Neural cell (in vitro differentiated cells): Measurements from ENCODE around the gene SRGAP3. TPM values are rescaled to one million over a fixed set of nuclear protein-coding genes. Genes with fewer than 3 reads are reported as not detected.

Experiments used
- H2AFZ ChIP-seq: fragments of 200-600, 300-800 bp; sonication (generic), shearing (Covaris generic); 2 replicates; pipeline ENCODE4 v1.6.0; 2014; ENCODE audit warnings: low read depth, mild to moderate bottlenecking, antibody characterized with exemption, low read length, moderate library complexity
- H3F3A ChIP-seq: fragments of 200-600 bp; shearing (Covaris generic); 2 replicates; pipeline ENCODE4 v1.6.1; 2016; ENCODE audit warnings: mild to moderate bottlenecking, moderate library complexity, mixed read lengths, antibody characterized with exemption, low read length; ENCODE audit not compliant: insufficient read depth, poor library complexity, severe bottlenecking
- H3K27ac ChIP-seq: fragments of 200-600, 300-800 bp; sonication (generic), shearing (Covaris generic); 2 replicates; pipeline ENCODE4 v1.5.1; 2014; ENCODE audit warnings: mild to moderate bottlenecking, low read length, moderate library complexity
- H3K27me3 ChIP-seq: fragments of 300-800, 200-600 bp; sonication (generic), shearing (Covaris generic); 2 replicates; pipeline ENCODE4 v1.6.0; 2014; ENCODE audit warnings: mild to moderate bottlenecking, low read depth, low read length, moderate library complexity; ENCODE audit not compliant: insufficient read depth
- H3K36me3 ChIP-seq: fragments of 300-800, 200-600 bp; sonication (generic), shearing (Covaris generic); 2 replicates; pipeline ENCODE4 v1.5.1; 2014; ENCODE audit warnings: mild to moderate bottlenecking, antibody characterized with exemption, low read length, moderate library complexity; ENCODE audit not compliant: insufficient read depth
- H3K4me2 ChIP-seq: fragments of 300-800, 200-600 bp; sonication (generic), shearing (Covaris generic); 2 replicates; pipeline ENCODE4 v1.6.0; 2014; ENCODE audit warnings: mild to moderate bottlenecking, low read length
- H3K4me3 ChIP-seq: fragments of 300-800, 200-600 bp; sonication (generic), shearing (Covaris generic); 2 replicates; pipeline ENCODE4 v1.5.1; 2014; ENCODE audit warnings: mild to moderate bottlenecking, low read length, moderate library complexity
- H3K79me2 ChIP-seq: fragments of 200-600 bp; shearing (Covaris generic); replicated peaks from 2 replicates; pipeline ENCODE4 v1.6.0; 2014; ENCODE audit warnings: mild to moderate bottlenecking, low read length, moderate library complexity; ENCODE audit not compliant: insufficient read depth
- H3K9ac ChIP-seq: fragments of 300-800, 200-600 bp; sonication (generic), shearing (Covaris generic); 2 replicates; pipeline ENCODE4 v1.6.1; 2016; ENCODE audit warnings: mild to moderate bottlenecking, low read length, mixed read lengths
- H3K9me2 ChIP-seq: fragments of 200-600 bp; shearing (Covaris generic); 2 replicates; pipeline ENCODE4 v1.6.1; 2016; ENCODE audit warnings: mild to moderate bottlenecking, low read length, mixed read lengths; ENCODE audit not compliant: insufficient read depth
- H3K9me3 ChIP-seq: fragments of 200-600, 300-800 bp; sonication (generic), shearing (Covaris generic); 2 replicates; pipeline ENCODE4 v1.6.1; 2016; ENCODE audit warnings: mild to moderate bottlenecking, mixed run types, low read length, moderate library complexity, mixed read lengths
- H4K20me1 ChIP-seq: fragments of 200-600 bp; shearing (Covaris generic); 2 replicates; pipeline ENCODE4 v1.6.1; 2016; ENCODE audit warnings: mild to moderate bottlenecking, mixed run types; ENCODE audit not compliant: insufficient read depth
- EP300 ChIP-seq: fragments of 450-650 bp; conservative IDR thresholded peaks from 2 replicates; pipeline ENCODE4 v1.6.1; 2014; ENCODE audit warnings: antibody characterized with exemption, mild to moderate bottlenecking, moderate library complexity; ENCODE audit not compliant: poor library complexity, severe bottlenecking
- EZH2 ChIP-seq: fragments of 200-600, 300-800 bp; shearing (Covaris generic), sonication (generic); IDR thresholded peaks from 2 replicates; pipeline ENCODE4 v1.6.1; 2014; ENCODE audit warnings: antibody characterized with exemption, low read length, borderline replicate concordance, mild to moderate bottlenecking; ENCODE audit not compliant: insufficient read depth, poor library complexity, severe bottlenecking
- MXI1 ChIP-seq: fragments of 450-650 bp; conservative IDR thresholded peaks from 2 replicates; pipeline ENCODE4 v1.6.1; 2014; ENCODE audit warnings: antibody characterized with exemption, mild to moderate bottlenecking; ENCODE audit not compliant: poor library complexity, severe bottlenecking
- POLR2AphosphoS5 ChIP-seq: IDR thresholded peaks from 2 replicates; pipeline ENCODE4 v1.6.1; 2012
- RAD21 ChIP-seq: fragments of 450-650 bp; conservative IDR thresholded peaks from 2 replicates; pipeline ENCODE4 v1.6.1; 2014; ENCODE audit warnings: antibody characterized with exemption, mild to moderate bottlenecking, moderate library complexity
- SMC3 ChIP-seq: fragments of 450-650 bp; conservative IDR thresholded peaks from 2 replicates; pipeline ENCODE4 v1.6.1; 2014; ENCODE audit warnings: antibody characterized with exemption, mild to moderate bottlenecking, moderate library complexity; ENCODE audit not compliant: poor library complexity
- TAF1 ChIP-seq: IDR thresholded peaks from 2 replicates; pipeline ENCODE4 v1.6.1; 2012; ENCODE audit warnings: low read depth
- polyA plus RNA-seq: library from polyadenylated mRNA; depleted of rRNA; stranded (reverse); fragments of >200 nt; gene quantifications from 2 replicates; pipeline ENCODE4 v1.2.3, GENCODE V29; 2014
- TF ChIP-seq, protein P1 (sequence below): fragments of 450-650 bp; IDR thresholded peaks from 2 replicates; pipeline ENCODE4 v1.5.1; 2014; ENCODE audit warnings: antibody characterized with exemption, mild to moderate bottlenecking, moderate library complexity; ENCODE audit not compliant: poor library complexity, severe bottlenecking
- TF ChIP-seq, protein P2 (sequence below): IDR thresholded peaks from 2 replicates; pipeline ENCODE4 v1.6.1; 2012; ENCODE audit warnings: borderline replicate concordance

SRGAP3 gene
- polyA plus RNA-seq, 1 donor from 2014 or later: 31.5 TPM

GRCh38 chr3:9198899-9199335 is 50.5 kb downstream of the SRGAP3 start:
- no peaks in the 10 kb centered on the region for H3K36me3 ChIP-seq
- H3K9me2 ChIP-seq: no peaks in the 10 kb centered on the region
- no peak overlapping the region for H3K9ac ChIP-seq
- H3K27ac ChIP-seq: peak overlapping the region; percentile 17
- TF ChIP-seq EZH2: no peak
- TF ChIP-seq, protein P1, sequence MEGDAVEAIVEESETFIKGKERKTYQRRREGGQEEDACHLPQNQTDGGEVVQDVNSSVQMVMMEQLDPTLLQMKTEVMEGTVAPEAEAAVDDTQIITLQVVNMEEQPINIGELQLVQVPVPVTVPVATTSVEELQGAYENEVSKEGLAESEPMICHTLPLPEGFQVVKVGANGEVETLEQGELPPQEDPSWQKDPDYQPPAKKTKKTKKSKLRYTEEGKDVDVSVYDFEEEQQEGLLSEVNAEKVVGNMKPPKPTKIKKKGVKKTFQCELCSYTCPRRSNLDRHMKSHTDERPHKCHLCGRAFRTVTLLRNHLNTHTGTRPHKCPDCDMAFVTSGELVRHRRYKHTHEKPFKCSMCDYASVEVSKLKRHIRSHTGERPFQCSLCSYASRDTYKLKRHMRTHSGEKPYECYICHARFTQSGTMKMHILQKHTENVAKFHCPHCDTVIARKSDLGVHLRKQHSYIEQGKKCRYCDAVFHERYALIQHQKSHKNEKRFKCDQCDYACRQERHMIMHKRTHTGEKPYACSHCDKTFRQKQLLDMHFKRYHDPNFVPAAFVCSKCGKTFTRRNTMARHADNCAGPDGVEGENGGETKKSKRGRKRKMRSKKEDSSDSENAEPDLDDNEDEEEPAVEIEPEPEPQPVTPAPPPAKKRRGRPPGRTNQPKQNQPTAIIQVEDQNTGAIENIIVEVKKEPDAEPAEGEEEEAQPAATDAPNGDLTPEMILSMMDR: no peak
- TF ChIP-seq, protein P2, sequence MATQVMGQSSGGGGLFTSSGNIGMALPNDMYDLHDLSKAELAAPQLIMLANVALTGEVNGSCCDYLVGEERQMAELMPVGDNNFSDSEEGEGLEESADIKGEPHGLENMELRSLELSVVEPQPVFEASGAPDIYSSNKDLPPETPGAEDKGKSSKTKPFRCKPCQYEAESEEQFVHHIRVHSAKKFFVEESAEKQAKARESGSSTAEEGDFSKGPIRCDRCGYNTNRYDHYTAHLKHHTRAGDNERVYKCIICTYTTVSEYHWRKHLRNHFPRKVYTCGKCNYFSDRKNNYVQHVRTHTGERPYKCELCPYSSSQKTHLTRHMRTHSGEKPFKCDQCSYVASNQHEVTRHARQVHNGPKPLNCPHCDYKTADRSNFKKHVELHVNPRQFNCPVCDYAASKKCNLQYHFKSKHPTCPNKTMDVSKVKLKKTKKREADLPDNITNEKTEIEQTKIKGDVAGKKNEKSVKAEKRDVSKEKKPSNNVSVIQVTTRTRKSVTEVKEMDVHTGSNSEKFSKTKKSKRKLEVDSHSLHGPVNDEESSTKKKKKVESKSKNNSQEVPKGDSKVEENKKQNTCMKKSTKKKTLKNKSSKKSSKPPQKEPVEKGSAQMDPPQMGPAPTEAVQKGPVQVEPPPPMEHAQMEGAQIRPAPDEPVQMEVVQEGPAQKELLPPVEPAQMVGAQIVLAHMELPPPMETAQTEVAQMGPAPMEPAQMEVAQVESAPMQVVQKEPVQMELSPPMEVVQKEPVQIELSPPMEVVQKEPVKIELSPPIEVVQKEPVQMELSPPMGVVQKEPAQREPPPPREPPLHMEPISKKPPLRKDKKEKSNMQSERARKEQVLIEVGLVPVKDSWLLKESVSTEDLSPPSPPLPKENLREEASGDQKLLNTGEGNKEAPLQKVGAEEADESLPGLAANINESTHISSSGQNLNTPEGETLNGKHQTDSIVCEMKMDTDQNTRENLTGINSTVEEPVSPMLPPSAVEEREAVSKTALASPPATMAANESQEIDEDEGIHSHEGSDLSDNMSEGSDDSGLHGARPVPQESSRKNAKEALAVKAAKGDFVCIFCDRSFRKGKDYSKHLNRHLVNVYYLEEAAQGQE: no peak
- no peak for TF ChIP-seq TAF1
- TF ChIP-seq EP300: no peak
- no peak for TF ChIP-seq POLR2AphosphoS5
- TF ChIP-seq MXI1: no peak
- no peak for TF ChIP-seq SMC3
- TF ChIP-seq RAD21: no peak
- H3K4me2 ChIP-seq: no peak overlapping the region
- no peaks in the 10 kb centered on the region for H3K27me3 ChIP-seq
- no peaks in the 10 kb centered on the region for H4K20me1 ChIP-seq
- no peaks in the 10 kb centered on the region for H3F3A ChIP-seq
- no peak overlapping the region for H2AFZ ChIP-seq
- peaks cover 51% of the 10 kb centered on the region for H3K79me2 ChIP-seq
- peak overlapping the region; percentile 3 for H3K4me3 ChIP-seq
- no peaks in the 10 kb centered on the region for H3K9me3 ChIP-seq

DNA sequence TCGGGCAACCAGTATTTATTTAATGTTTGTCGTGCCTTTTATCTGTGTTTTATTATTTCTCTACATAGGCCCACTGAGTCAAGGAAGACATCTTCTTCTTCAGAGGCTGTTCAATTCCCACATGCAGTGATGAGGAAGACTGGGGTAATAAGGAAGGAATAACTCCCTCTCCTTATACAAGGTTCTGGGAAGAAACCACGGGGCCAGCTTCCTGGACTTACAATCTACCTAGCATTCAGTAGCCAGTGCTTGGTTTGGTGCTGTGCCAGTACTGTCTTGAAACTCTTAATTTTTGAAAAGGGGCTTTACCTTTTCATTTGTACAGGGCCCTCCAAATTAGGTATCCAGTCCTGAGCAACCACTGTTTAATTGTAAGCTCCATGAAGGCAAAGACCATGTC is 51.2 kb downstream of the SRGAP3 start:
- Histone ChIP-seq H3K27ac (peak overlapping the region; percentile 17), H3K79me2 (peaks cover 48% of the 10 kb centered on the region), H3K9me2 (no peaks in the 10 kb centered on the region), H3K4me2 (no peak overlapping the region), H3K9ac (no peak overlapping the region), H3K4me3 (no peak overlapping the region), H3K36me3 (no peaks in the 10 kb centered on the region), H3F3A (no peaks in the 10 kb centered on the region), H3K27me3 (no peaks in the 10 kb centered on the region), H2AFZ (no peak overlapping the region), H4K20me1 (no peaks in the 10 kb centered on the region), H3K9me3 (no peaks in the 10 kb centered on the region)
- TF ChIP-seq, protein P1: no peak
- TF ChIP-seq RAD21 (no peak), MXI1 (no peak), EP300 (no peak), EZH2 (no peak), POLR2AphosphoS5 (no peak), TAF1 (no peak)
- TF ChIP-seq, protein P2: no peak
